GM20000 (cell line): ENCODE data around the gene SEC11C.
A peak's percentile ranks its signal among the peaks of the same experiment; 100 is the strongest.

Experiments
- DNase-seq: peaks from one replicate; pipeline ENCODE4 v3.0.0; 2012; ENCODE audit warnings: low spot score
- CTCF ChIP-seq: IDR thresholded peaks from 2 replicates; pipeline ENCODE4 v1.5.1; 2012; ENCODE audit warnings: mild to moderate bottlenecking, control low read depth; ENCODE audit errors: extremely low read depth, missing control alignments

Gene SEC11C

GRCh38 chr18:59149007-59149406 is 9.3 kb downstream of the SEC11C start:
- DNase-seq = peak; percentile 25
- TF ChIP-seq CTCF = no peak

GRCh38 chr18:59149416-59149815 is 9.7 kb downstream of the SEC11C start:
- TF ChIP-seq CTCF = no peak
- DNase-seq = no peak

GRCh38 chr18:59150236-59150635 is 10.6 kb downstream of the SEC11C start:
- no peak for TF ChIP-seq CTCF
- DNase-seq = no peak

GRCh38 chr18:59155153-59155552 is 15.5 kb downstream of the SEC11C start:
- TF ChIP-seq CTCF = no peak
- DNase-seq = no peak

- DNase-seq = no peak
- no peak for TF ChIP-seq CTCF
Measured at GRCh38 chr18:59156316-59156715, 16.6 kb downstream of the SEC11C start.

GRCh38 chr18:59159265-59159664 is 19.6 kb downstream of the SEC11C start:
- no peak for TF ChIP-seq CTCF
- DNase-seq = no peak

- no peak for TF ChIP-seq CTCF
- DNase-seq = no peak
Measured at GRCh38 chr18:59159986-59160385, 20.3 kb downstream of the SEC11C start.

- TF ChIP-seq CTCF = no peak
- DNase-seq = no peak
Measured at GRCh38 chr18:59172664-59173249, 33.1 kb downstream of the SEC11C start.
